Natural killer cell (primary cell): Measurements from ENCODE around the gene MTMR12. TPM values are rescaled to one million over a fixed set of nuclear protein-coding genes. Genes with fewer than 3 reads are reported as not detected.

ENCODE experiments used
- ATAC-seq, 3 donors: fragments of 150-1000 bp in 2 of 3; fragments of 200-7000 bp in 1 of 3; cut with Tn5 transposase; 1 replicate in 1 of 3; 2 replicates in 2 of 3; pipeline ENCODE4 v1.10.0; 2021; ENCODE audit warnings: mild to moderate bottlenecking in 2 of 3, moderate library complexity in 2 of 3
- DNase-seq, 2 donors: peaks; one replicate each; pipeline versions ENCODE4 v3.0.0 to v3.0.0-alpha.2; 2013 to 2021; ENCODE audit warnings: mixed read lengths in 1 of 2
- H3K27ac ChIP-seq: one replicate; pipeline ENCODE4 v1.5.1; 2013; ENCODE audit warnings: mild to moderate bottlenecking, low read length
- H3K27me3 ChIP-seq: one replicate; pipeline ENCODE4 v1.6.1; 2013; ENCODE audit warnings: low read length; ENCODE audit not compliant: control insufficient read depth, insufficient read depth
- H3K36me3 ChIP-seq: one replicate; pipeline ENCODE4 v1.6.1; 2013; ENCODE audit warnings: low read length; ENCODE audit not compliant: control insufficient read depth, insufficient read depth
- H3K4me1 ChIP-seq: one replicate; pipeline ENCODE4 v1.6.1; 2013; ENCODE audit warnings: low read length; ENCODE audit not compliant: control insufficient read depth, insufficient read depth
- H3K4me3 ChIP-seq: one replicate; pipeline ENCODE4 v1.5.1; 2013; ENCODE audit warnings: low read length
- H3K9me3 ChIP-seq: one replicate; pipeline ENCODE4 v1.6.1; 2013; ENCODE audit warnings: low read length; ENCODE audit not compliant: control insufficient read depth, insufficient read depth
- H3K27ac Mint-ChIP-seq, 2 donors: one replicate each; pipeline ENCODE4 v1.8.0; 2022; ENCODE audit warnings: mild to moderate bottlenecking in 2 of 2, mixed read lengths in 2 of 2, moderate library complexity in 1 of 2
- H3K27me3 Mint-ChIP-seq, 2 donors: one replicate each; pipeline ENCODE4 v1.8.0; 2022; ENCODE audit warnings: low read depth in 2 of 2, mixed read lengths in 2 of 2
- H3K36me3 Mint-ChIP-seq: one replicate; pipeline ENCODE4 v1.8.0; 2022; ENCODE audit warnings: mixed read lengths
- H3K4me1 Mint-ChIP-seq, 2 donors: one replicate each; pipeline ENCODE4 v1.8.0; 2022; ENCODE audit warnings: mixed read lengths in 2 of 2
- H3K4me3 Mint-ChIP-seq: one replicate; pipeline ENCODE4 v1.8.0; 2022; ENCODE audit warnings: mild to moderate bottlenecking, moderate library complexity, mixed read lengths
- H3K9me3 Mint-ChIP-seq, 2 donors: one replicate each; pipeline ENCODE4 v1.8.0; 2022; ENCODE audit warnings: mixed read lengths in 2 of 2
- CTCF ChIP-seq: fragments of 200-600 bp; IDR thresholded peaks from one replicate; pipeline ENCODE4 v1.8.0; 2022; ENCODE audit warnings: antibody characterized with exemption
- WGBS: methylation state at CpG from one replicate; pipeline ENCODE4 v1.1.7; 2013; ENCODE audit warnings: missing lambda C conversion rate; ENCODE audit not compliant: insufficient coverage; 5-methylcytosine and 5-hydroxymethylcytosine counted together
- intact Hi-C: fragments of 100-400 bp; cut with micrococcal nuclease; formaldehyde crosslinking; loops from one replicate; pipeline ENCODE4 v1.14.2; 2022
- total RNA-seq, 4 donors: library from RNA; stranded (reverse); fragments of 120-200 nt in 1 of 4; gene quantifications; one replicate each; pipeline versions ENCODE4 v1.2.3 to v1.2.4, GENCODE V29; 2013 to 2022

Gene MTMR12
- 10 to 100 TPM; 36.9 to 47.7 (median 39.8) TPM for total RNA-seq
- total RNA-seq (2013) = 44.4 TPM

- intact Hi-C loops = loop anchor here (1.0 to 5.0 kb wide), 4 partner anchors 29 to 275 kb away; partner anchors contain the start of genes GOLPH3 and SUB1
- Histone ChIP-seq H3K36me3 (no peaks in the 10 kb centered on the region), H3K4me3 (peak within 1 kb of the TSS; percentile 73), H3K4me1 (peaks cover 33% of the 10 kb centered on the region), H3K27ac (peak within 1 kb of the TSS; percentile 85), H3K9me3 (no peaks in the 10 kb centered on the region), H3K27me3 (no peaks in the 10 kb centered on the region)
- under 1% methylated on average over 83 of the region's 83 CpGs for WGBS
- Mint-ChIP-seq H3K27ac (peak within 1 kb of the TSS; percentile 95), H3K27me3 (no peaks in the 10 kb centered on the region), H3K36me3 (no peaks in the 10 kb centered on the region), H3K9me3 (no peaks in the 10 kb centered on the region), H3K4me3 (peak within 1 kb of the TSS; percentile 95), H3K4me1 (peaks cover 43% of the 10 kb centered on the region in 2 donors)
- ATAC-seq (peak; percentile 87 to 97 (median 89)), DNase-seq (peak; percentile 100)
- no peak for TF ChIP-seq CTCF
These were observed at the start of gene MTMR12 for GRCh38 chr5:32312595-32313332. MTMR12 (minus strand) TSS chr5:32312939; CDS start chr5:32312838, 101 bp downstream.

- H3K27ac Mint-ChIP-seq = no peak overlapping the region
- no peak for ATAC-seq
- no peaks in the 10 kb centered on the region for H3K27me3 ChIP-seq
- no peak for DNase-seq
- H3K9me3 Mint-ChIP-seq = no peaks in the 10 kb centered on the region
- intact Hi-C loops = no loop called here
- H3K4me3 ChIP-seq = no peak overlapping the region
- H3K4me3 Mint-ChIP-seq = no peak overlapping the region
- no peak for TF ChIP-seq CTCF
- peaks cover 11% of the 10 kb centered on the region for H3K36me3 Mint-ChIP-seq
- peaks cover 50% of the 10 kb centered on the region for H3K36me3 ChIP-seq
- H3K9me3 ChIP-seq = no peaks in the 10 kb centered on the region
- no peaks in the 10 kb centered on the region for H3K4me1 Mint-ChIP-seq
- H3K27ac ChIP-seq = no peak overlapping the region
- 100% methylated on average over 1 of the region's 4 CpGs for WGBS
- no peaks in the 10 kb centered on the region for H3K27me3 Mint-ChIP-seq
- no peaks in the 10 kb centered on the region for H3K4me1 ChIP-seq
These were observed 49.8 kb upstream of the MTMR12 start for GRCh38 chr5:32362527-32362926.

GRCh38 chr5:32360906-32361305 is 48.2 kb upstream of the MTMR12 start:
- H3K36me3 ChIP-seq = peaks cover 59% of the 10 kb centered on the region
- no peak for DNase-seq
- intact Hi-C loops = no loop called here

More at GRCh38 chr5:32360906-32361305, 48.2 kb upstream of the MTMR12 start:
- H3K27ac Mint-ChIP-seq = no peak overlapping the region
- H3K36me3 Mint-ChIP-seq = peaks cover 11% of the 10 kb centered on the region
- Histone ChIP-seq H3K27me3 (no peaks in the 10 kb centered on the region), H3K27ac (no peak overlapping the region), H3K9me3 (no peaks in the 10 kb centered on the region), H3K4me1 (no peaks in the 10 kb centered on the region), H3K4me3 (no peak overlapping the region)
- TF ChIP-seq CTCF = no peak
- no peaks in the 10 kb centered on the region for H3K9me3 Mint-ChIP-seq
- H3K4me3 Mint-ChIP-seq = no peak overlapping the region
- WGBS = 97% methylated on average over 2 of the region's 4 CpGs
- ATAC-seq = no peak
- H3K4me1 Mint-ChIP-seq = no peaks in the 10 kb centered on the region
- H3K27me3 Mint-ChIP-seq = no peaks in the 10 kb centered on the region
